Adrenal gland (tissue), 5 donors: ENCODE results near the gene TP53I11.

Experiments used
- CTCF ChIP-seq, 6 experiments: fragments of 450-650 bp in 4 of 6; fragments of 200-600 bp in 2 of 6; sonication (generic) in 1 of 6; IDR thresholded peaks; 1 replicate in 5 of 6; 2 replicates in 1 of 6; pipeline versions ENCODE4 v1.5.1 to v1.8.0; 2016 to 2021; ENCODE audit warnings: antibody characterized with exemption in 6 of 6, mild to moderate bottlenecking in 2 of 6, moderate library complexity in 1 of 6
- POLR2A ChIP-seq, 2 donors: fragments of 450-650 bp; IDR thresholded peaks; one replicate each; pipeline ENCODE4 v1.6.1; 2017; ENCODE audit warnings: antibody characterized with exemption in 2 of 2, mild to moderate bottlenecking in 2 of 2, moderate library complexity in 1 of 2
- donor health status: DM: no; HTN: no; CAD: no.

GRCh38 chr11:44972746-44973435 is 22.2 kb upstream of the TP53I11 start:
- no peak for TF ChIP-seq CTCF (IDR thresholded peaks at IDR 0.05)
- TF ChIP-seq POLR2A (IDR thresholded peaks at IDR 0.05): no peak
